Measurements from ENCODE around the gene NPTX1.

DNA sequence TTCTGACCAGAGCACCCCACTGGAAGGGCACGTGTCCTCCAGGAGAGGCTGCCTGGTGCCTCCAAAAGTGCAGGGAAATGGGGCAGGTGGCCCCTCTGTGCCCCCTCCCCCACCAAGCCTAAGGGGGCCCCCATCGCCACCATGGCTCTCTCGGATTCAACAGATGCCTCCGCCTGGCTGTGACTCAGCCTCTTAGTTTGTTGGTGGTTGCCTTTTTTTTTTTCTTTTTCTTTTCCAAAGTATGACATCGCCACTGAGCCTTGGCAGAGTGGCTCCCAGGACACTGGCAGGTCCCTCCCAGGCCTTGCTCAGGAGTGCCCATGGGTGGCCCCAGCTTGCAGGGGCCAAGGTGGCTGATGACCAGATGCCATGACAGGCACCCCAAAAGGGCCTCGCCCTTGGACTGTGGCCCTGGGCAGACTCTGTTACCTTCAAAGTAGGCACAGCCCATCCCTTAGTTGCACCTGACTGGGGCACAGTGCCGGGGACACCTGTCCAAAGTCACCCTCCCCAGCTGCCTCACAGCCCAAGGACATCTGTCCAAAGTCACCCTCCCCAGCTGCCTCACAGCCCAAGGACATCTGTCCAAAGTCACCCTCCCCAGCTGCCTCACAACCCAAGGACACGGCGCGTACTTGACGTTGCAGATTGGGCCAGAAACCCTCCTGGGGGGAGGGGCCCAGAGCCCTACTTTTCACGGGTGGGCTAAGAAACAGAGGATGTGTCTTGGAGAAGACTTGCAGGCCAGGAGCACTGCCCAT is 29.6 kb downstream of the NPTX1 start:
- TF ChIP-seq CTCF (IDR thresholded peaks at IDR 0.05; ENCODE audit: low read depth, low read length) (no peak), POLR2A (IDR thresholded peaks at IDR 0.05; ENCODE audit: extremely low read depth, insufficient read length) (no peak), MYC (IDR thresholded peaks at IDR 0.05; ENCODE audit: low read depth, low read length) (no peak)
- TF ChIP-seq, protein P1, sequence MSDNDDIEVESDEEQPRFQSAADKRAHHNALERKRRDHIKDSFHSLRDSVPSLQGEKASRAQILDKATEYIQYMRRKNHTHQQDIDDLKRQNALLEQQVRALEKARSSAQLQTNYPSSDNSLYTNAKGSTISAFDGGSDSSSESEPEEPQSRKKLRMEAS (IDR thresholded peaks at IDR 0.05; ENCODE audit: low read depth, low read length): no peak
